HCT116 (cell line): ENCODE data around the gene KAT6B. TPM values are rescaled to one million over a fixed set of nuclear protein-coding genes. Genes with fewer than 3 reads are reported as not detected.
"Not testable (repeated sequence)": the region's sequence is repeated elsewhere in the genome, so short reads cannot be mapped to it uniquely, and the experiment has no call there.

Experiments
- ATAC-seq: fragments of 200-7000 bp; cut with Tn5 transposase; 2 replicates; pipeline ENCODE4 v1.9.1; 2020; ENCODE audit warnings: mild to moderate bottlenecking, moderate library complexity
- BruUV-seq: library from RNA; stranded (reverse); fragments of 400-500 nt; replicated peaks from 2 replicates; lab custom pipeline; 2021; lab: Mats Ljungman, UMichigan
- CTCF ChIA-PET: fragments of 300-600 bp; sonication (Branson Sonifier 250); formaldehyde crosslinking; loops from one replicate; lab custom pipeline; 2021; ENCODE audit warnings: antibody characterized with exemption; lab: Charles Lee
- POLR2A ChIA-PET: fragments of 300-600, 350-600 bp; sonication (Branson Sonifier 250); formaldehyde crosslinking; loops from one replicate; lab custom pipeline; 2021; ENCODE audit warnings: antibody characterized with exemption; lab: Charles Lee
- RAD21 ChIA-PET, 2 experiments: fragments of 300-600 bp; sonication (Branson Sonifier 250); formaldehyde crosslinking; loops; one replicate each; lab custom pipeline; 2023; ENCODE audit warnings: low total read pairs in 2 of 2; ENCODE audit not compliant: uncharacterized antibody in 2 of 2, unreplicated experiment in 2 of 2, low non-redundant PET in 1 of 2; lab: Charles Lee
- DNase-seq: peaks from one replicate; pipeline ENCODE4 v3.0.0-alpha.2; 2010; ENCODE audit warnings: low read depth, low spot score
- H2AFZ ChIP-seq: fragments of 200-600 bp; shearing (Covaris generic), sonication (generic); 2 replicates; pipeline ENCODE4 v1.6.1; 2017; ENCODE audit warnings: low read depth, mixed run types, mixed read lengths, antibody characterized with exemption, low read length; ENCODE audit not compliant: poor library complexity, severe bottlenecking
- H3K27ac ChIP-seq: 2 replicates; pipeline ENCODE4 v1.5.1; 2012; ENCODE audit warnings: low read depth, low read length
- H3K27me3 ChIP-seq: fragments of 200-600 bp; sonication (generic); 2 replicates; pipeline ENCODE4 v1.6.1; 2016; ENCODE audit warnings: mixed run types, low read length, mixed read lengths; ENCODE audit not compliant: insufficient read depth
- H3K36me3 ChIP-seq, 2 experiments: fragments of 200-500 bp in 1 of 2; fragments of 200-600 bp in 1 of 2; sonication (Bioruptor generic) in 1 of 2; sonication (generic) in 1 of 2; 2 replicates each; pipeline versions ENCODE4 v1.5.1 to v1.6.1; 2014 to 2016; ENCODE audit warnings: low read length in 2 of 2, inconsistent platforms in 1 of 2, mixed read lengths in 1 of 2, mixed run types in 1 of 2; ENCODE audit not compliant: insufficient read depth in 2 of 2, control insufficient read depth in 1 of 2
- H3K4me1 ChIP-seq, 2 experiments: fragments of 200-600 bp in 1 of 2; sonication (generic) in 1 of 2; 2 replicates each; pipeline versions ENCODE4 v1.5.1 to v1.6.1; 2012 to 2017; ENCODE audit warnings: low read length in 2 of 2, inconsistent platforms in 1 of 2, mild to moderate bottlenecking in 1 of 2, mixed read lengths in 1 of 2, mixed run types in 1 of 2, moderate library complexity in 1 of 2; ENCODE audit not compliant: insufficient read depth in 2 of 2, control insufficient read depth in 1 of 2
- H3K4me2 ChIP-seq: fragments of 200-600 bp; sonication (generic); 2 replicates; pipeline ENCODE4 v1.6.1; 2017; ENCODE audit warnings: mixed run types, low read length, mixed read lengths
- H3K4me3 ChIP-seq, 2 experiments: fragments of 200-600 bp in 1 of 2; sonication (generic) in 1 of 2; replicated peaks in 1 of 2; 2 replicates each; pipeline ENCODE4 v1.5.1; 2011 to 2016; ENCODE audit warnings: low read length in 2 of 2, control low read depth in 1 of 2, low read depth in 1 of 2, mild to moderate bottlenecking in 1 of 2, mixed read lengths in 1 of 2, mixed run types in 1 of 2
- H3K79me2 ChIP-seq: fragments of 200-600 bp; sonication (generic); 2 replicates; pipeline ENCODE4 v1.6.1; 2017; ENCODE audit warnings: mild to moderate bottlenecking, mixed run types, low read length, moderate library complexity, mixed read lengths; ENCODE audit not compliant: insufficient read depth
- H3K9ac ChIP-seq: fragments of 200-600 bp; sonication (generic); 2 replicates; pipeline ENCODE4 v1.6.1; 2016; ENCODE audit warnings: low read length, mixed read lengths
- H3K9me2 ChIP-seq: fragments of 200-600 bp; sonication (generic), shearing (Covaris generic); 2 replicates; pipeline ENCODE4 v1.6.1; 2017; ENCODE audit warnings: mixed run types, mild to moderate bottlenecking, moderate library complexity; ENCODE audit not compliant: insufficient read depth
- H3K9me3 ChIP-seq, 2 experiments: fragments of 200-500 bp in 1 of 2; fragments of 200-600 bp in 1 of 2; sonication (Bioruptor generic) in 1 of 2; sonication (generic) in 1 of 2; 2 replicates each; pipeline ENCODE4 v1.6.1; 2014 to 2017; ENCODE audit warnings: low read length in 2 of 2, mixed read lengths in 2 of 2, inconsistent platforms in 1 of 2, low read depth in 1 of 2, mild to moderate bottlenecking in 1 of 2, mixed run types in 1 of 2, moderate library complexity in 1 of 2; ENCODE audit not compliant: control insufficient read depth in 1 of 2, insufficient read depth in 1 of 2
- H4K20me1 ChIP-seq: fragments of 200-600 bp; sonication (generic), shearing (Covaris generic); 2 replicates; pipeline ENCODE4 v1.6.1; 2017; ENCODE audit warnings: mixed run types, mild to moderate bottlenecking, moderate library complexity; ENCODE audit not compliant: insufficient read depth
- CEBPB ChIP-seq: IDR thresholded peaks from 2 replicates; pipeline ENCODE4 v1.6.1; 2012; ENCODE audit warnings: low read depth
- ELF1 ChIP-seq: IDR thresholded peaks from 2 replicates; pipeline ENCODE4 v1.6.1; 2012; ENCODE audit warnings: low read depth, borderline replicate concordance
- JUND ChIP-seq: IDR thresholded peaks from 2 replicates; pipeline ENCODE4 v1.6.1; 2012
- POLR2A ChIP-seq: IDR thresholded peaks from 2 replicates; pipeline ENCODE4 v1.7.0; 2011; ENCODE audit warnings: borderline replicate concordance; ENCODE audit not compliant: insufficient read depth, insufficient read length; ENCODE audit errors: extremely low read depth
- POLR2AphosphoS5 ChIP-seq: IDR thresholded peaks from 2 replicates; pipeline ENCODE4 v1.6.1; 2011; ENCODE audit warnings: mild to moderate bottlenecking, low read depth, low read length, moderate library complexity
- SRF ChIP-seq: IDR thresholded peaks from 2 replicates; pipeline ENCODE4 v1.6.1; 2012; ENCODE audit warnings: low read depth
- YY1 ChIP-seq: IDR thresholded peaks from 2 replicates; pipeline ENCODE4 v1.6.1; 2011; ENCODE audit warnings: low read length, low read depth, moderate library complexity, mild to moderate bottlenecking; ENCODE audit not compliant: insufficient replicate concordance; ENCODE audit errors: extremely low read depth
- ZFX ChIP-seq: fragments of 450-650 bp; IDR thresholded peaks from 2 replicates; pipeline ENCODE4 v1.6.1; 2017
- intact Hi-C: fragments of 100-400 bp; cut with micrococcal nuclease; formaldehyde crosslinking; loops from 2 replicates; pipeline ENCODE4 v1.10.0; 2022
- total RNA-seq: library from RNA; stranded (reverse); gene quantifications from one replicate; pipeline ENCODE4 v1.2.1, GENCODE V29; 2021; ENCODE audit not compliant: unreplicated experiment
- TF ChIP-seq, protein P1 (sequence below), 3 experiments: fragments of 200-600 bp in 1 of 3; sonication (generic) in 1 of 3; IDR thresholded peaks in 2 of 3; conservative IDR thresholded peaks in 1 of 3; 2 replicates each; pipeline ENCODE4 v1.5.1; 2012 to 2017; ENCODE audit warnings: low read depth in 2 of 3, low read length in 2 of 3, antibody characterized with exemption in 1 of 3, borderline replicate concordance in 1 of 3, control low read depth in 1 of 3, mild to moderate bottlenecking in 1 of 3, mixed read lengths in 1 of 3, mixed run types in 1 of 3, moderate library complexity in 1 of 3; ENCODE audit not compliant: insufficient read depth in 1 of 3

The KAT6B gene
- total RNA-seq, 1 experiment from 2014 or later: 17.8 TPM

DNA sequence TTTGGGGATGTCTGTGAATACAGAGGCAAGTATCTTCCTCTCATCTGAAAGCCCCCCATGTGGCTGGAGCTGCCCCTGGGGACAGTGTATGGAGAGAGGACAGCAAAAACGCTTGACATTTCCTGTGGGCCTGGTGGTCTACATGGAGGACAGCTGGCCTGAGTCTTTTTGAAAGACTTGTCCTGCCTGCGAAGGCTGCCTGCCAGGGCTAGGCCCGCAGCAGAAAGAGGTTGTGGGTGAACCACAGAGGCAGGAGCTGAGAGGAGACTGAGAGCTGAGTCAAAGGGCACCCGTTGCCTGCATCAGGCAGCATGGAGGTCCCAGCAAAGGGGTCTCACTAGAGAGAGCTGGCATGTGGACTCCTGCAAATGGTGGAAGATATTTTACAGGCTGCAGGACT is 66.4 kb downstream of the KAT6B start:
- no peak for DNase-seq
- no peaks in the 10 kb centered on the region for H3K9me3 ChIP-seq
- H2AFZ ChIP-seq: no peak overlapping the region
- no peak for TF ChIP-seq CEBPB
- TF ChIP-seq ZFX: no peak
- no peak for TF ChIP-seq POLR2AphosphoS5
- TF ChIP-seq, protein P1, sequence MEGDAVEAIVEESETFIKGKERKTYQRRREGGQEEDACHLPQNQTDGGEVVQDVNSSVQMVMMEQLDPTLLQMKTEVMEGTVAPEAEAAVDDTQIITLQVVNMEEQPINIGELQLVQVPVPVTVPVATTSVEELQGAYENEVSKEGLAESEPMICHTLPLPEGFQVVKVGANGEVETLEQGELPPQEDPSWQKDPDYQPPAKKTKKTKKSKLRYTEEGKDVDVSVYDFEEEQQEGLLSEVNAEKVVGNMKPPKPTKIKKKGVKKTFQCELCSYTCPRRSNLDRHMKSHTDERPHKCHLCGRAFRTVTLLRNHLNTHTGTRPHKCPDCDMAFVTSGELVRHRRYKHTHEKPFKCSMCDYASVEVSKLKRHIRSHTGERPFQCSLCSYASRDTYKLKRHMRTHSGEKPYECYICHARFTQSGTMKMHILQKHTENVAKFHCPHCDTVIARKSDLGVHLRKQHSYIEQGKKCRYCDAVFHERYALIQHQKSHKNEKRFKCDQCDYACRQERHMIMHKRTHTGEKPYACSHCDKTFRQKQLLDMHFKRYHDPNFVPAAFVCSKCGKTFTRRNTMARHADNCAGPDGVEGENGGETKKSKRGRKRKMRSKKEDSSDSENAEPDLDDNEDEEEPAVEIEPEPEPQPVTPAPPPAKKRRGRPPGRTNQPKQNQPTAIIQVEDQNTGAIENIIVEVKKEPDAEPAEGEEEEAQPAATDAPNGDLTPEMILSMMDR (IDR thresholded peaks at IDR 0.05 in 2 of 3, conservative IDR thresholded peaks at IDR 0.05 in 1 of 3; ENCODE audit: borderline replicate concordance in 1 of 3, insufficient read depth in 1 of 3, low read depth in 2 of 3, low read length in 2 of 3): no peak
- no peak for TF ChIP-seq POLR2A
- no peak for TF ChIP-seq JUND
- TF ChIP-seq ELF1: no peak
- no peak for TF ChIP-seq SRF
- TF ChIP-seq YY1: no peak
- TF ChIP-seq, all 23 proteins: peak for 0
- peaks cover 6% of the 10 kb centered on the region; the same call in 1 of the 2 replicates for H3K79me2 ChIP-seq
- ATAC-seq: no peak
- H3K27ac ChIP-seq: no peak overlapping the region
- H3K4me3 ChIP-seq: no peak overlapping the region
- intact Hi-C loops: no loop called here
- POLR2A ChIA-PET: no interaction called here
- no peaks in the 10 kb centered on the region for H3K27me3 ChIP-seq
- H3K4me2 ChIP-seq: no peak overlapping the region
- BruUV-seq: no TSS peak
- CTCF ChIA-PET: interaction anchor here (0.8 kb wide), 1 partner anchor 127 kb away, joined by 3 read pairs; no protein-coding TSS in a partner anchor
- H3K9ac ChIP-seq: no peak overlapping the region
- no peaks in the 10 kb centered on the region for H3K36me3 ChIP-seq
- H4K20me1 ChIP-seq: no peaks in the 10 kb centered on the region
- H3K9me2 ChIP-seq: no peaks in the 10 kb centered on the region
- RAD21 ChIA-PET: no interaction called here
- no peaks in the 10 kb centered on the region for H3K4me1 ChIP-seq

DNA sequence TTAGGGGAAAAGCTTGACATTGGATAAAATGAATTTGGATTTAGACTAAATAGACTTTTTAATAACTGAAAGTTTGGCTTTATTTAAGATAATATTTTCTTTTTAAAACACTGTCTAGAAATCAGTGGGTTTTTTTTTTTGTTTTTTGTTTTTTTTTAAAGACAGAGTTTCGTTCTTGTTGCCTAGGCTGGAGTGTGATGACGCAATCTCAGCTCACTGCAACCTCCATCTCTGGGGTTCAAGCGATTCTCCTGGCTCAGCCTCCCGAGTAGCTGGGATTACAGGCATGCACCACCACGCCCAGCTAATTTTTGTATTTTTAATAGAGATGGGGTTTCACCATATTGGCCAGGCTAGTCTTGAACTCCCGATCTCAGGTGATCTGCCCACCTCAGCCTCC is 66.9 kb downstream of the KAT6B start:
- H3K36me3 ChIP-seq, H4K20me1 ChIP-seq, H3K9me3 ChIP-seq, H3K9ac ChIP-seq, RAD21 ChIA-PET, BruUV-seq, H3K4me2 ChIP-seq, H3K9me2 ChIP-seq, ATAC-seq, DNase-seq, CTCF ChIA-PET, H3K27ac ChIP-seq, H3K4me3 ChIP-seq, H2AFZ ChIP-seq, H3K79me2 ChIP-seq, H3K27me3 ChIP-seq, intact Hi-C loops, POLR2A ChIA-PET, H3K4me1 ChIP-seq: not testable (repeated sequence)
